B cell (primary cell): ENCODE data around the gene CGB8. TPM values are rescaled to one million over a fixed set of nuclear protein-coding genes. Genes with fewer than 3 reads are reported as not detected.

Experiments
- ATAC-seq: fragments of 200-7000 bp; cut with Tn5 transposase; one replicate; pipeline ENCODE4 v1.10.0; 2021; ENCODE audit warnings: low read depth, mild to moderate bottlenecking, moderate number of reproducible peaks, moderate library complexity
- CTCF ChIA-PET: fragments of 350-600 bp; sonication (Branson Sonifier 250); formaldehyde crosslinking; loops from one replicate; lab custom pipeline; 2021; ENCODE audit warnings: antibody characterized with exemption, inconsistent platforms; lab: Charles Lee
- POLR2A ChIA-PET: fragments of 350-600 bp; sonication (Branson Sonifier 250); formaldehyde crosslinking; loops from one replicate; lab custom pipeline; 2021; ENCODE audit warnings: antibody characterized with exemption; lab: Charles Lee
- DNase-seq: peaks from one replicate; pipeline ENCODE4 v3.0.0; 2013
- H2AFZ ChIP-seq: 2 replicates; pipeline ENCODE4 v1.6.1; 2012; ENCODE audit warnings: mild to moderate bottlenecking, low read depth, low read length; ENCODE audit not compliant: insufficient read depth, poor library complexity, severe bottlenecking
- H3K27ac ChIP-seq, 2 donors: 1 replicate in 1 of 2; 2 replicates in 1 of 2; pipeline ENCODE4 v1.5.1; 2012 to 2013; ENCODE audit warnings: low read length in 2 of 2, mild to moderate bottlenecking in 2 of 2, moderate library complexity in 1 of 2
- H3K27me3 ChIP-seq, 4 experiments: fragments of 200-600 bp in 1 of 4; sonication (generic) in 1 of 4; replicated peaks in 1 of 4; 1 replicate in 2 of 4; 2 replicates in 2 of 4; pipeline versions ENCODE4 v1.6.1 to v1.7.0; 2013 to 2016; ENCODE audit warnings: low read length in 3 of 4, mild to moderate bottlenecking in 2 of 4, mixed read lengths in 1 of 4, moderate library complexity in 1 of 4; ENCODE audit not compliant: insufficient read depth in 4 of 4, control insufficient read depth in 3 of 4; ENCODE audit errors: control extremely low read depth in 1 of 4
- H3K36me3 ChIP-seq, 2 experiments: replicated peaks in 1 of 2; 1 replicate in 1 of 2; 2 replicates in 1 of 2; pipeline versions ENCODE4 v1.6.1 to v1.7.1; 2013; ENCODE audit warnings: low read length in 1 of 2; ENCODE audit not compliant: insufficient read depth in 2 of 2, control insufficient read depth in 1 of 2; ENCODE audit errors: control extremely low read depth in 1 of 2, extremely low read depth in 1 of 2
- H3K4me1 ChIP-seq, 2 donors: fragments of 200-600 bp in 1 of 2; sonication (generic) in 1 of 2; 1 replicate in 1 of 2; 2 replicates in 1 of 2; pipeline versions ENCODE4 v1.5.1 to v1.6.1; 2013 to 2017; ENCODE audit warnings: low read length in 2 of 2; ENCODE audit not compliant: control insufficient read depth in 2 of 2, insufficient read depth in 2 of 2
- H3K4me2 ChIP-seq: replicated peaks from 2 replicates; pipeline ENCODE3; 2012; ENCODE audit warnings: mild to moderate bottlenecking, low read depth, low read length; ENCODE audit not compliant: poor library complexity, severe bottlenecking
- H3K4me3 ChIP-seq, 5 experiments: fragments of 200-600 bp in 1 of 5; sonication (generic) in 1 of 5; 1 replicate in 3 of 5; 2 replicates in 2 of 5; pipeline versions ENCODE4 v1.5.1 to v1.7.0; 2011 to 2016; ENCODE audit warnings: low read length in 4 of 5, mild to moderate bottlenecking in 4 of 5, low read depth in 2 of 5, control low read depth in 1 of 5, moderate library complexity in 1 of 5; ENCODE audit not compliant: insufficient read depth in 1 of 5; ENCODE audit errors: control extremely low read depth in 1 of 5, extremely low read depth in 1 of 5
- H3K79me2 ChIP-seq: fragments of 200-600 bp; sonication (generic); one replicate; pipeline ENCODE4 v1.6.0; 2016; ENCODE audit warnings: low read length; ENCODE audit not compliant: control insufficient read depth, insufficient read depth
- H3K9ac ChIP-seq: fragments of 200-600 bp; sonication (generic); 2 replicates; pipeline ENCODE4 v1.6.1; 2017; ENCODE audit warnings: mild to moderate bottlenecking, low read length, moderate library complexity
- H3K9me3 ChIP-seq, 3 donors: one replicate each; pipeline versions ENCODE4 v1.6.1 to v1.7.1; 2013; ENCODE audit warnings: low read length in 2 of 3; ENCODE audit not compliant: control insufficient read depth in 2 of 3, insufficient read depth in 1 of 3; ENCODE audit errors: control extremely low read depth in 1 of 3
- H4K20me1 ChIP-seq: 2 replicates; pipeline ENCODE4 v1.6.0; 2012; ENCODE audit warnings: mild to moderate bottlenecking, low read length; ENCODE audit not compliant: insufficient read depth, control insufficient read depth, poor library complexity, severe bottlenecking
- H3K27ac Mint-ChIP-seq: one replicate; pipeline ENCODE4 v1.8.0; 2021; ENCODE audit warnings: mixed read lengths
- H3K27me3 Mint-ChIP-seq: one replicate; pipeline ENCODE4 v1.8.0; 2021; ENCODE audit warnings: mixed read lengths
- H3K4me1 Mint-ChIP-seq: one replicate; pipeline ENCODE4 v1.8.0; 2021; ENCODE audit warnings: mixed read lengths
- H3K4me3 Mint-ChIP-seq: one replicate; pipeline ENCODE4 v1.8.0; 2021; ENCODE audit warnings: mixed read lengths
- H3K9me3 Mint-ChIP-seq: one replicate; pipeline ENCODE4 v1.8.0; 2022; ENCODE audit warnings: mixed read lengths; ENCODE audit not compliant: insufficient read depth
- EZH2 ChIP-seq: IDR thresholded peaks from 2 replicates; pipeline ENCODE4 v1.6.1; 2012; ENCODE audit warnings: borderline replicate concordance, low read depth, mild to moderate bottlenecking, moderate library complexity, low read length; ENCODE audit not compliant: insufficient read depth, poor library complexity, severe bottlenecking
- WGBS: methylation state at CpG from one replicate; pipeline ENCODE4 v1.1.5; 2013; ENCODE audit warnings: missing lambda C conversion rate; ENCODE audit not compliant: insufficient coverage; 5-methylcytosine and 5-hydroxymethylcytosine counted together
- intact Hi-C: fragments of 100-400 bp; cut with micrococcal nuclease; formaldehyde crosslinking; loops from one replicate; pipeline ENCODE4 v1.10.0; 2022
- polyA plus RNA-seq: library from polyadenylated mRNA; depleted of rRNA; stranded (reverse); fragments of >200 nt; gene quantifications from 2 replicates; pipeline ENCODE4 v1.2.3, GENCODE V29; 2012
- total RNA-seq, 2 donors: library from RNA; stranded (reverse); fragments of 120-200 nt in 1 of 2; gene quantifications; 1 replicate in 1 of 2; 2 replicates in 1 of 2; pipeline versions ENCODE4 v1.2.3 to v1.2.4, GENCODE V29; 2013 to 2022
- TF ChIP-seq, protein P1 (sequence below): fragments of 200-600 bp; IDR thresholded peaks from one replicate; pipeline ENCODE4 v1.8.0; 2022; ENCODE audit warnings: antibody characterized with exemption, mild to moderate bottlenecking

CGB8 gene
- total and polyA plus RNA-seq, 2 donors (not counting 1 experiment from before 2014, with no cell fraction given), result not detected

DNA sequence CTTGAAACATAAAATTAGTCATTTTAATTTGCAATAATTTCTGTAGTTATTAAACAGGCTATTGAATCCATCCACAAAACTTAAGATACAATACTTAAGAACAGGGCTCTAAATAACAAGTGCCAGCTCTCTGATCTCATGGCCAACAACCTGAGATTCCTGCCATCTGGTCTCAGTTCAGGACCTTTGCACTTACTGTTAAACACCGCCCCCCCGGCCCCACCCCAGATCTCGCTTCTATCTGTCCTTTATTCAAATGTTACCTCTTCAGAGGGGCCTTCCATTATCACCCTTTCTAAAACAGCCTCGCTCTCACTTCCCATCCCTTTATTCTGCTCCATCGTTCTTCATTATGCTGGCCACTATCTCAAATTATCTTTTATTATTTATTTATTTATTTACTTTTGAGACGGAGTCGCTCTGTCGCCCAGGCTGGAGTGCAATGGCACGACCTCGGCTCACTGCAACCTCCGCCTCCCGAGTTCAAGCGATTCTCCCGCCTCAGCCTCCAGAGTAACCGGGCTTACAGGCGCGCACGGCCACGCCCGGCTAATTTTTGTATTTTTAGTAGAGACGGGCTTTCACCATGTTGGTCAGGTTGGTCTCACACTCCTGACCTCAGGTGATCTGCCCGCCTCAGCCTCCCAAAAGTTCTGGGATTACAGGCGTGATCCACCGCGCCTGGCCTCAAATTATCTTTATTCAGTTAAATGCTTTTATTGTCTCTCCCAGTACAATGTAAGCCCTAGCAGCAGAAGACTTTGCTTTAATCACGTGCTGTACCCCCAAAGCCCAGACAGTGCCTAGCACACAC is 35.5 kb upstream of the CGB8 start:
- peaks cover 0 to 4% (median 0%) of the 10 kb centered on the region in 3 donors for H3K9me3 ChIP-seq
- H3K4me1 ChIP-seq, result peaks cover 20 to 28% of the 10 kb centered on the region in 2 donors
- H3K36me3 ChIP-seq, result peaks cover 0 to 24% of the 10 kb centered on the region in 2 experiments
- peaks cover 37% of the 10 kb centered on the region for H4K20me1 ChIP-seq
- no peak for ATAC-seq
- H3K27ac ChIP-seq, result peak overlapping the region; percentile 66 to 90
- H3K4me1 Mint-ChIP-seq, result peaks cover 33% of the 10 kb centered on the region
- TF ChIP-seq EZH2, result no peak
- TF ChIP-seq, protein P1, sequence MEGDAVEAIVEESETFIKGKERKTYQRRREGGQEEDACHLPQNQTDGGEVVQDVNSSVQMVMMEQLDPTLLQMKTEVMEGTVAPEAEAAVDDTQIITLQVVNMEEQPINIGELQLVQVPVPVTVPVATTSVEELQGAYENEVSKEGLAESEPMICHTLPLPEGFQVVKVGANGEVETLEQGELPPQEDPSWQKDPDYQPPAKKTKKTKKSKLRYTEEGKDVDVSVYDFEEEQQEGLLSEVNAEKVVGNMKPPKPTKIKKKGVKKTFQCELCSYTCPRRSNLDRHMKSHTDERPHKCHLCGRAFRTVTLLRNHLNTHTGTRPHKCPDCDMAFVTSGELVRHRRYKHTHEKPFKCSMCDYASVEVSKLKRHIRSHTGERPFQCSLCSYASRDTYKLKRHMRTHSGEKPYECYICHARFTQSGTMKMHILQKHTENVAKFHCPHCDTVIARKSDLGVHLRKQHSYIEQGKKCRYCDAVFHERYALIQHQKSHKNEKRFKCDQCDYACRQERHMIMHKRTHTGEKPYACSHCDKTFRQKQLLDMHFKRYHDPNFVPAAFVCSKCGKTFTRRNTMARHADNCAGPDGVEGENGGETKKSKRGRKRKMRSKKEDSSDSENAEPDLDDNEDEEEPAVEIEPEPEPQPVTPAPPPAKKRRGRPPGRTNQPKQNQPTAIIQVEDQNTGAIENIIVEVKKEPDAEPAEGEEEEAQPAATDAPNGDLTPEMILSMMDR, result no peak
- intact Hi-C loops, result loop anchor here (1.0 to 10.0 kb wide), 8 partner anchors 30 to 792 kb away; partner anchors contain the start of genes AKT1S1, C19orf73, GYS1 and LIN7B
- peak overlapping the region; percentile 93 for H3K4me3 Mint-ChIP-seq
- H3K9ac ChIP-seq, result peak overlapping the region; percentile 90
- H3K27me3 Mint-ChIP-seq, result peaks cover 6% of the 10 kb centered on the region
- WGBS, result 75% methylated on average over 22 of the region's 26 CpGs
- DNase-seq, result no peak
- H3K4me3 ChIP-seq, result peak overlapping the region; percentile 57 to 89 (median 82)
- peak overlapping the region; percentile 93 for H3K4me2 ChIP-seq
- peaks cover 40% of the 10 kb centered on the region for H3K79me2 ChIP-seq
- CTCF ChIA-PET, result interaction anchor here (1.4 kb wide), 1 partner anchor 13 kb away, joined by 5 read pairs; no protein-coding TSS in a partner anchor
- H3K27me3 ChIP-seq, result peaks cover 0 to 3% (median 0%) of the 10 kb centered on the region in 4 experiments
- no peaks in the 10 kb centered on the region for H3K9me3 Mint-ChIP-seq
- H2AFZ ChIP-seq, result peak overlapping the region; percentile 88
- POLR2A ChIA-PET, result no interaction called here
- peak overlapping the region; percentile 87 for H3K27ac Mint-ChIP-seq

DNA sequence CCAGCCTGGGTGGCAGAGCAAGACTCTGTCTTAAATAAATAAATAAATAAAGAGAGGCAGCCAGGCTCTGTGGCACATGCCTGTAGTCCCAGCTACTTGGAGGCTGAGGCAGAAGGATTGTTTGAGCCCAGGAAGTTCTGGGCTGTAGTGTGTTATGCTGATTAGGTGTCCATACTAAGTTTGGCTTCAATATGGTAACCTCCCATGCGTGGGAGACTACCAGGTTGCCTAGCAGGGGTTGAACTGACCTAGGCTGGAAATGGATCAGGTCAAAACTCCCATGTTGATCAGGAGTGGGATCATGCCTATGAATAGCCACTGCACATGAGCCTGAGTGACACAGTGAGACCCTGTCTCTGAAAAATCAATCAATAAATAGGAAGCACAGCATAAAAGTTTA is 32.4 kb upstream of the CGB8 start:
- Histone ChIP-seq H2AFZ (no peak overlapping the region), H3K4me2 (no peak overlapping the region), H3K27me3 (peaks cover 0 to 5% (median 0%) of the 10 kb centered on the region in 4 experiments), H3K4me1 (peaks cover 7 to 13% of the 10 kb centered on the region in 2 donors), H3K79me2 (peaks cover 10% of the 10 kb centered on the region), H3K4me3 (no peak overlapping the region), H3K36me3 (peaks cover 0 to 3% of the 10 kb centered on the region in 2 experiments), H3K27ac (no peak overlapping the region), H3K9me3 (peaks cover 0 to 4% (median 0%) of the 10 kb centered on the region in 3 donors), H4K20me1 (peaks cover 10% of the 10 kb centered on the region), H3K9ac (no peak overlapping the region)
- no peak for TF ChIP-seq EZH2
- TF ChIP-seq, protein P1, result no peak
- H3K9me3 Mint-ChIP-seq, result no peaks in the 10 kb centered on the region
- WGBS, result 71% methylated on average over 1 of the region's 1 CpG
- H3K4me3 Mint-ChIP-seq, result no peak overlapping the region
- intact Hi-C loops, result loop anchor here (10.0 kb wide), 1 partner anchor 296 kb away; no protein-coding TSS in a partner anchor
- ATAC-seq (no peak), DNase-seq (no peak)
- H3K27me3 Mint-ChIP-seq, result peaks cover 6% of the 10 kb centered on the region
- ChIA-PET CTCF (interaction anchor here (1.8 kb wide), 1 partner anchor 118 kb away, joined by 4 read pairs; no protein-coding TSS in a partner anchor), POLR2A (no interaction called here)
- peaks cover 14% of the 10 kb centered on the region for H3K4me1 Mint-ChIP-seq
- H3K27ac Mint-ChIP-seq, result no peak overlapping the region
